PC-9 (cell line): ENCODE measurements around the gene SCD5. TPM values are rescaled to one million over a fixed set of nuclear protein-coding genes. Genes with fewer than 3 reads are reported as not detected.

Source experiments
- BruUV-seq: library from RNA; stranded (reverse); fragments of 400-500 nt; replicated peaks from 2 replicates; lab custom pipeline; 2021; lab: Mats Ljungman, UMichigan
- CTCF ChIA-PET: fragments of 300-600 bp; sonication (Branson Sonifier 250); formaldehyde crosslinking; loops from one replicate; lab custom pipeline; 2022; ENCODE audit warnings: antibody characterized with exemption; lab: Charles Lee
- POLR2A ChIA-PET: fragments of 300-600 bp; sonication (Branson Sonifier 250); formaldehyde crosslinking; loops from one replicate; lab custom pipeline; 2022; ENCODE audit warnings: antibody characterized with exemption; ENCODE audit not compliant: unreplicated experiment; lab: Charles Lee
- DNase-seq, 2 experiments: peaks; one replicate each; pipeline versions ENCODE4 v3.0.0 to v3.0.0-alpha.2; 2015 to 2022; ENCODE audit warnings: mixed read lengths in 1 of 2
- H2AFZ ChIP-seq: fragments of 200-600 bp; sonication (generic); 2 replicates; pipeline ENCODE4 v1.8.1; 2017; ENCODE audit warnings: antibody characterized with exemption
- H3F3A ChIP-seq: fragments of 200-600 bp; sonication (generic); 2 replicates; pipeline ENCODE4 v1.8.1; 2017; ENCODE audit warnings: antibody characterized with exemption, mild to moderate bottlenecking, low read depth; ENCODE audit not compliant: insufficient read depth
- H3K27ac ChIP-seq: fragments of 200-600 bp; sonication (generic); 2 replicates; pipeline ENCODE4 v1.6.1; 2016; ENCODE audit warnings: mixed run types
- H3K27me3 ChIP-seq: fragments of 200-600 bp; sonication (generic); 2 replicates; pipeline ENCODE4 v1.6.1; 2016; ENCODE audit warnings: low read depth, mixed run types; ENCODE audit not compliant: insufficient read depth
- H3K36me3 ChIP-seq: fragments of 200-600 bp; sonication (generic); 2 replicates; pipeline ENCODE4 v1.6.1; 2016; ENCODE audit warnings: low read depth, mixed run types
- H3K4me1 ChIP-seq: fragments of 200-600 bp; sonication (generic); replicated peaks from 2 replicates; pipeline ENCODE4 v1.6.1; 2016; ENCODE audit warnings: mixed run types; ENCODE audit not compliant: insufficient read depth
- H3K4me2 ChIP-seq: fragments of 200-600 bp; sonication (generic); 2 replicates; pipeline ENCODE4 v1.6.1; 2017; ENCODE audit warnings: mixed run types
- H3K4me3 ChIP-seq: fragments of 200-600 bp; sonication (generic); 2 replicates; pipeline ENCODE4 v1.6.1; 2016; ENCODE audit warnings: mixed run types
- H3K79me2 ChIP-seq: fragments of 200-600 bp; sonication (generic); 2 replicates; pipeline ENCODE4 v1.6.1; 2017; ENCODE audit warnings: low read depth, mixed run types
- H3K9me2 ChIP-seq: fragments of 200-600 bp; sonication (generic); 2 replicates; pipeline ENCODE4 v1.8.1; 2017; ENCODE audit warnings: mild to moderate bottlenecking; ENCODE audit not compliant: insufficient read depth
- H3K9me3 ChIP-seq: fragments of 200-600 bp; sonication (generic); 2 replicates; pipeline ENCODE4 v1.8.1; 2016; ENCODE audit warnings: low read depth; ENCODE audit not compliant: insufficient read depth
- H4K20me1 ChIP-seq: fragments of 200-600 bp; sonication (generic); 2 replicates; pipeline ENCODE4 v1.8.1; 2017; ENCODE audit not compliant: insufficient read depth
- EZH2 ChIP-seq: fragments of 200-600 bp; sonication (generic); IDR thresholded peaks from 2 replicates; pipeline ENCODE4 v1.8.0; 2017; ENCODE audit warnings: antibody characterized with exemption, low read depth
- intact Hi-C: fragments of 100-400 bp; cut with micrococcal nuclease; formaldehyde crosslinking; loops from one replicate; pipeline ENCODE4 v1.10.0; 2022; ENCODE audit not compliant: unreplicated experiment
- total RNA-seq: library from RNA; stranded (reverse); gene quantifications from 2 replicates; pipeline ENCODE4 v1.2.3, GENCODE V29; 2021
- TF ChIP-seq, protein P1 (sequence below): fragments of 200-600 bp; sonication (generic); conservative IDR thresholded peaks from 2 replicates; pipeline ENCODE4 v1.6.1; 2017; ENCODE audit warnings: mixed run types, antibody characterized with exemption, mild to moderate bottlenecking, moderate library complexity

SCD5 gene
- total RNA-seq, 1 experiment from 2014 or later, result 34.3 TPM

DNA sequence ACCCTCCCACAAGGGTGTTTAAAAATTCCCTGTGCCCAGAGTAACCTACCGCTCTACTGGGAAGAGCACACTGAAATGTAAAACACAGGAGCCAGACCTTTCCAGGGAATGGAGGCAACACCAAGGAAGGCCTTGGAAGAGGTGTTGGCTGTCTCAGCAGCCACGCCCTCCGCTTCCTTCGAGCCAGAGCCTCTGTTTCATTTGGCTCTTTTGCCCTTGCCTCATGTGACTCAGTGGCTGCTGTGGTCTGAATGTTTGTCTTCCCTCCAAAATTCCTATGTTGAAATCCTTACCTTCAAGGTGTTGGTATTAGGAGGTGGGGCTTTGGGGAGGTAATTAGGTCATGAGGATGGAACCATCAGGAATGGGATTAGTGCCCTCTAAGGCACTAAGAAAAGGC lies 11.3 kb downstream of the SCD5 start:
- no peaks in the 10 kb centered on the region for H3K36me3 ChIP-seq
- no TSS peak for BruUV-seq

DNA sequence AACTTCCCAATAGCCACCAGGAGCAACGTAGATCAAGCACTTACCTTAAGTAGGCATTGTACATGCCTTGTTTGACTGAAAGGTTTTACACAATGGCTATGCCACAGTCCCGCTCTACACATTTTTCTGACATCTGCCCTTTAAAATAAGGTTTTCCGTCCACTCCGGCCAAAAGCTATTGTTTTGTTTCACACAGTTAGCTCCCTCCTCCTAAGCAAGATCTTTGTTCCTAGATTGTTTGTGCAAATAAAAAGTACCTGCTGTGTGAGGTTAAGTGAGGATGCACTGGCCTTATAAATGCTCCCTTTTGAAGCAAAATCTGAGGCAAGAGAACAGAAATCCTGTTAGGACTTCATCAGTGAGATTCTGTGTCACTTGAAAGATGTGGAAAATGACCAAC lies 11.8 kb downstream of the SCD5 start:
- POLR2A ChIA-PET, result no interaction called here
- Histone ChIP-seq H3K4me1 (peaks cover 44% of the 10 kb centered on the region), H3K9me2 (no peaks in the 10 kb centered on the region), H3K27me3 (no peaks in the 10 kb centered on the region), H3K9me3 (peaks cover 3% of the 10 kb centered on the region; the same call in 1 of the 2 replicates), H3K36me3 (no peaks in the 10 kb centered on the region), H3K4me3 (no peak overlapping the region), H3F3A (peaks cover 32% of the 10 kb centered on the region; the same call in 1 of the 2 replicates), H3K27ac (0 out of 2 replicates have a peak overlapping the region, but pooled peaks have one; percentile 89), H2AFZ (no peak overlapping the region), H4K20me1 (no peaks in the 10 kb centered on the region), H3K79me2 (peaks cover 22% of the 10 kb centered on the region), H3K4me2 (no peak overlapping the region)
- no TSS peak for BruUV-seq
- CTCF ChIA-PET, result interaction anchor here (0.7 kb wide), 1 partner anchor 71 kb away, joined by 6 read pairs; no protein-coding TSS in a partner anchor
- TF ChIP-seq EZH2, result no peak
- TF ChIP-seq, protein P1, sequence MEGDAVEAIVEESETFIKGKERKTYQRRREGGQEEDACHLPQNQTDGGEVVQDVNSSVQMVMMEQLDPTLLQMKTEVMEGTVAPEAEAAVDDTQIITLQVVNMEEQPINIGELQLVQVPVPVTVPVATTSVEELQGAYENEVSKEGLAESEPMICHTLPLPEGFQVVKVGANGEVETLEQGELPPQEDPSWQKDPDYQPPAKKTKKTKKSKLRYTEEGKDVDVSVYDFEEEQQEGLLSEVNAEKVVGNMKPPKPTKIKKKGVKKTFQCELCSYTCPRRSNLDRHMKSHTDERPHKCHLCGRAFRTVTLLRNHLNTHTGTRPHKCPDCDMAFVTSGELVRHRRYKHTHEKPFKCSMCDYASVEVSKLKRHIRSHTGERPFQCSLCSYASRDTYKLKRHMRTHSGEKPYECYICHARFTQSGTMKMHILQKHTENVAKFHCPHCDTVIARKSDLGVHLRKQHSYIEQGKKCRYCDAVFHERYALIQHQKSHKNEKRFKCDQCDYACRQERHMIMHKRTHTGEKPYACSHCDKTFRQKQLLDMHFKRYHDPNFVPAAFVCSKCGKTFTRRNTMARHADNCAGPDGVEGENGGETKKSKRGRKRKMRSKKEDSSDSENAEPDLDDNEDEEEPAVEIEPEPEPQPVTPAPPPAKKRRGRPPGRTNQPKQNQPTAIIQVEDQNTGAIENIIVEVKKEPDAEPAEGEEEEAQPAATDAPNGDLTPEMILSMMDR, result no peak
- no peak for DNase-seq
- intact Hi-C loops, result no loop called here

More for the DNA sequence above, 11.3 kb downstream of the SCD5 start:
- Histone ChIP-seq H4K20me1 (no peaks in the 10 kb centered on the region), H3K27me3 (no peaks in the 10 kb centered on the region), H3F3A (peaks cover 32% of the 10 kb centered on the region; the same call in 1 of the 2 replicates), H3K4me3 (no peak overlapping the region), H3K27ac (no peak overlapping the region), H2AFZ (no peak overlapping the region), H3K4me2 (no peak overlapping the region), H3K9me3 (peaks cover 3% of the 10 kb centered on the region; the same call in 1 of the 2 replicates), H3K79me2 (peaks cover 19% of the 10 kb centered on the region), H3K9me2 (no peaks in the 10 kb centered on the region), H3K4me1 (peaks cover 39% of the 10 kb centered on the region)
- intact Hi-C loops, result no loop called here
- CTCF ChIA-PET, result interaction anchor here (0.7 kb wide), 1 partner anchor 71 kb away, joined by 6 read pairs; no protein-coding TSS in a partner anchor
- peak; percentile 17 to 66 for DNase-seq
- no peak for TF ChIP-seq EZH2
- TF ChIP-seq, protein P1, result no peak
- POLR2A ChIA-PET, result no interaction called here

DNA sequence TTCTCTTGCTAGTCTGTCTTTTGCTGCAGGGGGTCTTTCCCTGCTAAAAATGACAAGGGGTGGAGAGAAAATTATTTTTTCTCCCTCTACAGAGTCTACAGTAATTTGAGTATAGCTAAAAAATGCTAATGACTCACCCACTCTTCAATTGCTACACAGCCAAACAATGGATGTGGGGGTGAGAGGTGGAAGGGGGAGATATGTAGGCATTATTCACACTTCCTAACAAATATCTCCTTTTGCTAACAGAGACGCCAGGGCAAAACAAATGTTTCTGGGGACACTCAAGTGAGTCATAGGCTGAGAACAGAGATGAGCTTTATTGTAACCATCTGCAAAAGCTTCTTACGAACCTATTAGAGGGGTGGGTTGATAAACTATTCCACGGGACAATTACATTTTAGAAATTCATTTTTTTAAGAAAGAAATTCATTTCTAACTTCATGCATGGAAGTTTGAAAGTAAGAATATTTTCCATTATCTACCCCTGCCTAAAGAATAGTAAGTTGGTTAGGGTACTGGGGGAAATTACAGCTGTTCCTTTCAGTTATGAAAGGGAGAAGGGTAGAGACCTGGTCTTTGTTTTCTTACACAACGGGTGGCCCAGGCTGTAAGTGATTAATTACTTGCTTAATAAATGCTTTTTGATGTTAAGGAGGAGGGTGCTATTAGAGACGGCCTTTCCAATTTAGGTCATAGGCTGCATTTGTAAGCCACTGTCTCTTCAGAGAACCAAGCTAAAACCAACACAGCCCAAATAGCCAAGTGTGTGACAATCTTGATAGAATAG lies 12.8 kb downstream of the SCD5 start:
- Histone ChIP-seq H3K4me3 (peak overlapping the region; percentile 45; the same call in 1 of the 2 replicates), H2AFZ (peak overlapping the region; percentile 9; the same call in 1 of the 2 replicates), H3K9me2 (no peaks in the 10 kb centered on the region), H3K4me2 (peak overlapping the region; percentile 82), H3K9me3 (peaks cover 3% of the 10 kb centered on the region; the same call in 1 of the 2 replicates), H3F3A (peaks cover 32% of the 10 kb centered on the region; the same call in 1 of the 2 replicates), H3K27ac (peak overlapping the region; percentile 89), H3K4me1 (peaks cover 50% of the 10 kb centered on the region), H3K36me3 (no peaks in the 10 kb centered on the region), H3K27me3 (no peaks in the 10 kb centered on the region), H4K20me1 (no peaks in the 10 kb centered on the region), H3K79me2 (peaks cover 27% of the 10 kb centered on the region)
- intact Hi-C loops, result loop anchor here (1.0 kb wide), 1 partner anchor 9 kb away; no protein-coding TSS in a partner anchor
- BruUV-seq, result no TSS peak
- ChIA-PET POLR2A (interaction anchor here (0.5 to 1.2 kb wide), 4 partner anchors 10 to 391 kb away, joined by 3 to 19 read pairs (median 6); partner anchors contain the start of gene SCD5), CTCF (no interaction called here)
- no peak for TF ChIP-seq EZH2
- TF ChIP-seq, protein P1, result no peak
- DNase-seq, result peak; percentile 53 to 90
